GM23338 (cell line): ENCODE data around the gene ARL15. TPM values are rescaled to one million over a fixed set of nuclear protein-coding genes. Genes with fewer than 3 reads are reported as not detected.

Experiments used
- ATAC-seq: fragments of 200-7000 bp; cut with Tn5 transposase; 3 replicates; pipeline ENCODE4 v1.9.1; 2020
- DNase-seq: peaks from one replicate; pipeline ENCODE4 v3.0.0-alpha.2; 2015; ENCODE audit warnings: low spot score
- H2AFZ ChIP-seq: fragments of 200-600 bp; sonication (generic); 2 replicates; pipeline ENCODE4 v1.8.0; 2016; ENCODE audit warnings: antibody characterized with exemption, mild to moderate bottlenecking, moderate library complexity
- H3F3A ChIP-seq: fragments of 200-600 bp; sonication (generic); replicated peaks from 2 replicates; pipeline ENCODE4 v1.8.0; 2017; ENCODE audit warnings: antibody characterized with exemption, mixed run types, low read depth
- H3K27ac ChIP-seq: fragments of 200-600 bp; sonication (generic); 2 replicates; pipeline ENCODE4 v1.6.1; 2016; ENCODE audit warnings: low read depth
- H3K27me3 ChIP-seq: fragments of 200-600 bp; sonication (generic); 2 replicates; pipeline ENCODE4 v1.8.0; 2016; ENCODE audit warnings: mild to moderate bottlenecking, mixed run types, moderate library complexity; ENCODE audit not compliant: insufficient read depth
- H3K36me3 ChIP-seq: fragments of 200-600 bp; sonication (generic); 2 replicates; pipeline ENCODE4 v1.8.0; 2016; ENCODE audit warnings: mild to moderate bottlenecking; ENCODE audit not compliant: insufficient read depth
- H3K4me1 ChIP-seq: fragments of 200-600 bp; sonication (generic); 2 replicates; pipeline ENCODE4 v1.8.0; 2016; ENCODE audit warnings: mild to moderate bottlenecking, moderate library complexity; ENCODE audit not compliant: insufficient read depth
- H3K4me2 ChIP-seq: fragments of 200-600 bp; sonication (generic); 2 replicates; pipeline ENCODE4 v1.7.1; 2017; ENCODE audit warnings: mixed run types
- H3K4me3 ChIP-seq: fragments of 200-600 bp; sonication (generic); 2 replicates; pipeline ENCODE4 v1.6.1; 2016; ENCODE audit warnings: mixed run types
- H3K79me2 ChIP-seq: fragments of 200-600 bp; sonication (generic); replicated peaks from 2 replicates; pipeline ENCODE4 v1.8.0; 2017; ENCODE audit warnings: mild to moderate bottlenecking; ENCODE audit not compliant: insufficient read depth
- H3K9me2 ChIP-seq: fragments of 200-600 bp; sonication (generic); 2 replicates; pipeline ENCODE4 v1.8.0; 2017; ENCODE audit not compliant: insufficient read depth
- H4K20me1 ChIP-seq: fragments of 200-600 bp; sonication (generic); replicated peaks from 2 replicates; pipeline ENCODE4 v1.8.0; 2017; ENCODE audit warnings: mild to moderate bottlenecking; ENCODE audit not compliant: insufficient read depth
- H3K27ac Mint-ChIP-seq: 2 replicates; pipeline ENCODE4 v1.8.0; 2020; ENCODE audit warnings: inconsistent platforms, mild to moderate bottlenecking, moderate library complexity, mixed read lengths
- H3K27me3 Mint-ChIP-seq: 3 replicates; pipeline ENCODE4 v1.8.0; 2022; ENCODE audit warnings: low read depth, mild to moderate bottlenecking, moderate library complexity, mixed read lengths, inconsistent platforms; ENCODE audit not compliant: insufficient read depth, poor library complexity
- H3K36me3 Mint-ChIP-seq: 3 replicates; pipeline ENCODE4 v1.8.0; 2021; ENCODE audit warnings: low read depth, mild to moderate bottlenecking, inconsistent platforms, moderate library complexity, mixed read lengths
- H3K4me1 Mint-ChIP-seq: 3 replicates; pipeline ENCODE4 v1.8.0; 2020; ENCODE audit warnings: mild to moderate bottlenecking, inconsistent platforms, mixed read lengths
- H3K4me3 Mint-ChIP-seq: 3 replicates; pipeline ENCODE4 v1.8.0; 2021; ENCODE audit warnings: moderate library complexity, mild to moderate bottlenecking, inconsistent platforms, mixed read lengths
- H3K9me3 Mint-ChIP-seq: 3 replicates; pipeline ENCODE4 v1.8.0; 2020; ENCODE audit warnings: moderate library complexity, mild to moderate bottlenecking, inconsistent platforms, mixed read lengths
- CREB1 ChIP-seq: fragments of 250-450 bp; sonication (Bioruptor Pico); IDR thresholded peaks from 2 replicates; pipeline ENCODE4 v1.5.0; 2020; ENCODE audit warnings: low read depth, mild to moderate bottlenecking, moderate library complexity
- EZH2 ChIP-seq: fragments of 200-600 bp; sonication (generic); IDR thresholded peaks from one replicate; pipeline ENCODE4 v1.8.0; 2017; ENCODE audit warnings: antibody characterized with exemption, mild to moderate bottlenecking, low read depth; ENCODE audit not compliant: unreplicated experiment
- EZH2phosphoT487 ChIP-seq: fragments of 200-600 bp; sonication (generic); IDR thresholded peaks from one replicate; pipeline ENCODE4 v1.8.1; 2018; ENCODE audit warnings: antibody characterized with exemption; ENCODE audit not compliant: unreplicated experiment
- JUNB ChIP-seq: IDR thresholded peaks from one replicate; pipeline ENCODE4 v1.6.1; 2016; ENCODE audit warnings: antibody characterized with exemption; ENCODE audit not compliant: unreplicated experiment
- NANOG ChIP-seq: IDR thresholded peaks from 2 replicates; pipeline ENCODE4 v1.6.1; 2016; ENCODE audit warnings: antibody characterized with exemption, borderline replicate concordance
- POLR2AphosphoS5 ChIP-seq: IDR thresholded peaks from 2 replicates; pipeline ENCODE4 v1.6.1; 2016; ENCODE audit warnings: antibody characterized with exemption, low read depth
- STAT1 ChIP-seq: IDR thresholded peaks from one replicate; pipeline ENCODE4 v1.6.1; 2016; ENCODE audit warnings: antibody characterized with exemption; ENCODE audit not compliant: unreplicated experiment
- ZNF114 ChIP-seq: fragments of 250-450 bp; sonication (Bioruptor Pico); IDR thresholded peaks from 2 replicates; pipeline ENCODE4 v1.5.0; 2020; ENCODE audit warnings: mild to moderate bottlenecking, moderate library complexity
- ZNF331 ChIP-seq: fragments of 250-450 bp; sonication (Bioruptor Pico); IDR thresholded peaks from 2 replicates; pipeline ENCODE4 v1.5.0; 2020; ENCODE audit warnings: low read depth, mild to moderate bottlenecking, moderate library complexity
- polyA plus RNA-seq: library from polyadenylated mRNA; unstranded; fragments of >200 nt; fragmentation: Nextera tagmentation; extraction: Ambion mirVana; gene quantifications from 2 replicates; pipeline ENCODE4 v1.2.1, GENCODE V29; 2016
- total RNA-seq: library from RNA; depleted of rRNA; stranded (reverse); fragments of >200 nt; shearing (Covaris generic); gene quantifications from 2 replicates; pipeline ENCODE4 v1.2.3, GENCODE V29; 2014
- TF ChIP-seq, protein P1 (sequence below): fragments of 250-450 bp; sonication (Bioruptor Pico); IDR thresholded peaks from 2 replicates; pipeline ENCODE4 v1.5.0; 2020; ENCODE audit warnings: mild to moderate bottlenecking, moderate library complexity
- TF ChIP-seq, protein P2 (sequence below): IDR thresholded peaks from one replicate; pipeline ENCODE4 v1.6.1; 2018; ENCODE audit warnings: antibody characterized with exemption; ENCODE audit not compliant: unreplicated experiment
- TF ChIP-seq, protein P3 (sequence below): IDR thresholded peaks from 2 replicates; pipeline ENCODE4 v1.6.1; 2016; ENCODE audit warnings: antibody characterized with exemption
- TF ChIP-seq, protein P4 (sequence below), 2 experiments: fragments of 200-600 bp in 1 of 2; sonication (generic) in 1 of 2; conservative IDR thresholded peaks; 2 replicates each; pipeline versions ENCODE4 v1.5.1 to v1.6.1; 2016 to 2017; ENCODE audit warnings: antibody characterized with exemption in 2 of 2, low read depth in 2 of 2, mild to moderate bottlenecking in 2 of 2, moderate library complexity in 1 of 2

ARL15 gene
- total and polyA plus RNA-seq, 2 experiments from 2014 or later, result 13.0 to 54.0 TPM

DNA sequence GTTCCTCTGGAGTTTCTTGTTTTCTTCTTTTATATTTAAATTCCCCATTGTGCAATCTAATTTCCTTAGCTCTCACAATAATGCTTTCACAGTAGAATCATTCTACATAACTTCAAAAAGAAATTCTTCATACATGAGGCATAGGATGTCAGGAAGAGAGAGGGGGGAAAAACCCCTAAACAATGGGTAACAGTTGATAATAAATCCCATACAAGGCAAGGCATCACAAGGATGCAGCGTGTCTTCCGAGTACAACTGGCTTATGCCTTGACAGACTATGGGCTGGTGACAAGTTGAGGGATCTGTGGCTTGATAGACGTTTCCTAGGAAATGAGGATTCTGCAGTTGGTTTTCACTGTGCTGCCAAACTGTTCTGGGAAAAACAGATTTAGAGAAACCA is 247.4 kb downstream of the ARL15 start:
- H3K9me3 Mint-ChIP-seq, result no peaks in the 10 kb centered on the region
- DNase-seq, result no peak
- Histone ChIP-seq H3K4me3 (no peak overlapping the region), H3K4me1 (peaks cover 12% of the 10 kb centered on the region), H3K79me2 (no peaks in the 10 kb centered on the region), H3K36me3 (no peaks in the 10 kb centered on the region), H3K27me3 (no peaks in the 10 kb centered on the region), H4K20me1 (no peaks in the 10 kb centered on the region), H3K4me2 (no peak overlapping the region), H3K27ac (no peak overlapping the region), H2AFZ (no peak overlapping the region), H3K9me2 (no peaks in the 10 kb centered on the region), H3F3A (no peaks in the 10 kb centered on the region)
- H3K4me3 Mint-ChIP-seq, result no peak overlapping the region
- ATAC-seq, result no peak
- H3K27ac Mint-ChIP-seq, result 0 out of 2 replicates have a peak overlapping the region, but pooled peaks have one; percentile 45
- H3K4me1 Mint-ChIP-seq, result peaks cover 26% of the 10 kb centered on the region; the same call in 2 of the 3 replicates
- TF ChIP-seq ZNF331 (CRISPR knock-in tag), result no peak
- no peak for TF ChIP-seq POLR2AphosphoS5
- TF ChIP-seq, protein P1, sequence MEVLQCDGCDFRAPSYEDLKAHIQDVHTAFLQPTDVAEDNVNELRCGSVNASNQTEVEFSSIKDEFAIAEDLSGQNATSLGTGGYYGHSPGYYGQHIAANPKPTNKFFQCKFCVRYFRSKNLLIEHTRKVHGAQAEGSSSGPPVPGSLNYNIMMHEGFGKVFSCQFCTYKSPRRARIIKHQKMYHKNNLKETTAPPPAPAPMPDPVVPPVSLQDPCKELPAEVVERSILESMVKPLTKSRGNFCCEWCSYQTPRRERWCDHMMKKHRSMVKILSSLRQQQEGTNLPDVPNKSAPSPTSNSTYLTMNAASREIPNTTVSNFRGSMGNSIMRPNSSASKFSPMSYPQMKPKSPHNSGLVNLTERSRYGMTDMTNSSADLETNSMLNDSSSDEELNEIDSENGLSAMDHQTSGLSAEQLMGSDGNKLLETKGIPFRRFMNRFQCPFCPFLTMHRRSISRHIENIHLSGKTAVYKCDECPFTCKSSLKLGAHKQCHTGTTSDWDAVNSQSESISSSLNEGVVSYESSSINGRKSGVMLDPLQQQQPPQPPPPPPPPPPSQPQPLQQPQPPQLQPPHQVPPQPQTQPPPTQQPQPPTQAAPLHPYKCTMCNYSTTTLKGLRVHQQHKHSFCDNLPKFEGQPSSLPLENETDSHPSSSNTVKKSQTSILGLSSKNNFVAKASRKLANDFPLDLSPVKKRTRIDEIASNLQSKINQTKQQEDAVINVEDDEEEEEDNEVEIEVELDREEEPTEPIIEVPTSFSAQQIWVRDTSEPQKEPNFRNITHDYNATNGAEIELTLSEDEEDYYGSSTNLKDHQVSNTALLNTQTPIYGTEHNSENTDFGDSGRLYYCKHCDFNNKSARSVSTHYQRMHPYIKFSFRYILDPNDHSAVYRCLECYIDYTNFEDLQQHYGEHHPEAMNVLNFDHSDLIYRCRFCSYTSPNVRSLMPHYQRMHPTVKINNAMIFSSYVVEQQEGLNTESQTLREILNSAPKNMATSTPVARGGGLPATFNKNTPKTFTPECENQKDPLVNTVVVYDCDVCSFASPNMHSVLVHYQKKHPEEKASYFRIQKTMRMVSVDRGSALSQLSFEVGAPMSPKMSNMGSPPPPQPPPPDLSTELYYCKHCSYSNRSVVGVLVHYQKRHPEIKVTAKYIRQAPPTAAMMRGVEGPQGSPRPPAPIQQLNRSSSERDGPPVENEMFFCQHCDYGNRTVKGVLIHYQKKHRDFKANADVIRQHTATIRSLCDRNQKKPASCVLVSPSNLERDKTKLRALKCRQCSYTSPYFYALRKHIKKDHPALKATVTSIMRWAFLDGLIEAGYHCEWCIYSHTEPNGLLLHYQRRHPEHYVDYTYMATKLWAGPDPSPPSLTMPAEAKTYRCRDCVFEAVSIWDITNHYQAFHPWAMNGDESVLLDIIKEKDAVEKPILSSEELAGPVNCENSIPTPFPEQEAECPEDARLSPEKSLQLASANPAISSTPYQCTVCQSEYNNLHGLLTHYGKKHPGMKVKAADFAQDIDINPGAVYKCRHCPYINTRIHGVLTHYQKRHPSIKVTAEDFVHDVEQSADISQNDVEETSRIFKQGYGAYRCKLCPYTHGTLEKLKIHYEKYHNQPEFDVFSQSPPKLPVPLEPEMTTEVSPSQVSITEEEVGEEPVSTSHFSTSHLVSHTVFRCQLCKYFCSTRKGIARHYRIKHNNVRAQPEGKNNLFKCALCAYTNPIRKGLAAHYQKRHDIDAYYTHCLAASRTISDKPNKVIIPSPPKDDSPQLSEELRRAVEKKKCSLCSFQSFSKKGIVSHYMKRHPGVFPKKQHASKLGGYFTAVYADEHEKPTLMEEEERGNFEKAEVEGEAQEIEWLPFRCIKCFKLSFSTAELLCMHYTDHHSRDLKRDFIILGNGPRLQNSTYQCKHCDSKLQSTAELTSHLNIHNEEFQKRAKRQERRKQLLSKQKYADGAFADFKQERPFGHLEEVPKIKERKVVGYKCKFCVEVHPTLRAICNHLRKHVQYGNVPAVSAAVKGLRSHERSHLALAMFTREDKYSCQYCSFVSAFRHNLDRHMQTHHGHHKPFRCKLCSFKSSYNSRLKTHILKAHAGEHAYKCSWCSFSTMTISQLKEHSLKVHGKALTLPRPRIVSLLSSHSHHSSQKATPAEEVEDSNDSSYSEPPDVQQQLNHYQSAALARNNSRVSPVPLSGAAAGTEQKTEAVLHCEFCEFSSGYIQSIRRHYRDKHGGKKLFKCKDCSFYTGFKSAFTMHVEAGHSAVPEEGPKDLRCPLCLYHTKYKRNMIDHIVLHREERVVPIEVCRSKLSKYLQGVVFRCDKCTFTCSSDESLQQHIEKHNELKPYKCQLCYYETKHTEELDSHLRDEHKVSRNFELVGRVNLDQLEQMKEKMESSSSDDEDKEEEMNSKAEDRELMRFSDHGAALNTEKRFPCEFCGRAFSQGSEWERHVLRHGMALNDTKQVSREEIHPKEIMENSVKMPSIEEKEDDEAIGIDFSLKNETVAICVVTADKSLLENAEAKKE, result no peak
- TF ChIP-seq, protein P2, sequence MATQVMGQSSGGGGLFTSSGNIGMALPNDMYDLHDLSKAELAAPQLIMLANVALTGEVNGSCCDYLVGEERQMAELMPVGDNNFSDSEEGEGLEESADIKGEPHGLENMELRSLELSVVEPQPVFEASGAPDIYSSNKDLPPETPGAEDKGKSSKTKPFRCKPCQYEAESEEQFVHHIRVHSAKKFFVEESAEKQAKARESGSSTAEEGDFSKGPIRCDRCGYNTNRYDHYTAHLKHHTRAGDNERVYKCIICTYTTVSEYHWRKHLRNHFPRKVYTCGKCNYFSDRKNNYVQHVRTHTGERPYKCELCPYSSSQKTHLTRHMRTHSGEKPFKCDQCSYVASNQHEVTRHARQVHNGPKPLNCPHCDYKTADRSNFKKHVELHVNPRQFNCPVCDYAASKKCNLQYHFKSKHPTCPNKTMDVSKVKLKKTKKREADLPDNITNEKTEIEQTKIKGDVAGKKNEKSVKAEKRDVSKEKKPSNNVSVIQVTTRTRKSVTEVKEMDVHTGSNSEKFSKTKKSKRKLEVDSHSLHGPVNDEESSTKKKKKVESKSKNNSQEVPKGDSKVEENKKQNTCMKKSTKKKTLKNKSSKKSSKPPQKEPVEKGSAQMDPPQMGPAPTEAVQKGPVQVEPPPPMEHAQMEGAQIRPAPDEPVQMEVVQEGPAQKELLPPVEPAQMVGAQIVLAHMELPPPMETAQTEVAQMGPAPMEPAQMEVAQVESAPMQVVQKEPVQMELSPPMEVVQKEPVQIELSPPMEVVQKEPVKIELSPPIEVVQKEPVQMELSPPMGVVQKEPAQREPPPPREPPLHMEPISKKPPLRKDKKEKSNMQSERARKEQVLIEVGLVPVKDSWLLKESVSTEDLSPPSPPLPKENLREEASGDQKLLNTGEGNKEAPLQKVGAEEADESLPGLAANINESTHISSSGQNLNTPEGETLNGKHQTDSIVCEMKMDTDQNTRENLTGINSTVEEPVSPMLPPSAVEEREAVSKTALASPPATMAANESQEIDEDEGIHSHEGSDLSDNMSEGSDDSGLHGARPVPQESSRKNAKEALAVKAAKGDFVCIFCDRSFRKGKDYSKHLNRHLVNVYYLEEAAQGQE, result no peak
- TF ChIP-seq EZH2, result no peak
- TF ChIP-seq CREB1 (CRISPR knock-in tag), result no peak
- no peak for TF ChIP-seq STAT1
- no peak for TF ChIP-seq JUNB
- TF ChIP-seq, protein P3, sequence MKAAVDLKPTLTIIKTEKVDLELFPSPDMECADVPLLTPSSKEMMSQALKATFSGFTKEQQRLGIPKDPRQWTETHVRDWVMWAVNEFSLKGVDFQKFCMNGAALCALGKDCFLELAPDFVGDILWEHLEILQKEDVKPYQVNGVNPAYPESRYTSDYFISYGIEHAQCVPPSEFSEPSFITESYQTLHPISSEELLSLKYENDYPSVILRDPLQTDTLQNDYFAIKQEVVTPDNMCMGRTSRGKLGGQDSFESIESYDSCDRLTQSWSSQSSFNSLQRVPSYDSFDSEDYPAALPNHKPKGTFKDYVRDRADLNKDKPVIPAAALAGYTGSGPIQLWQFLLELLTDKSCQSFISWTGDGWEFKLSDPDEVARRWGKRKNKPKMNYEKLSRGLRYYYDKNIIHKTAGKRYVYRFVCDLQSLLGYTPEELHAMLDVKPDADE, result no peak
- TF ChIP-seq NANOG, result no peak
- TF ChIP-seq, protein P4, sequence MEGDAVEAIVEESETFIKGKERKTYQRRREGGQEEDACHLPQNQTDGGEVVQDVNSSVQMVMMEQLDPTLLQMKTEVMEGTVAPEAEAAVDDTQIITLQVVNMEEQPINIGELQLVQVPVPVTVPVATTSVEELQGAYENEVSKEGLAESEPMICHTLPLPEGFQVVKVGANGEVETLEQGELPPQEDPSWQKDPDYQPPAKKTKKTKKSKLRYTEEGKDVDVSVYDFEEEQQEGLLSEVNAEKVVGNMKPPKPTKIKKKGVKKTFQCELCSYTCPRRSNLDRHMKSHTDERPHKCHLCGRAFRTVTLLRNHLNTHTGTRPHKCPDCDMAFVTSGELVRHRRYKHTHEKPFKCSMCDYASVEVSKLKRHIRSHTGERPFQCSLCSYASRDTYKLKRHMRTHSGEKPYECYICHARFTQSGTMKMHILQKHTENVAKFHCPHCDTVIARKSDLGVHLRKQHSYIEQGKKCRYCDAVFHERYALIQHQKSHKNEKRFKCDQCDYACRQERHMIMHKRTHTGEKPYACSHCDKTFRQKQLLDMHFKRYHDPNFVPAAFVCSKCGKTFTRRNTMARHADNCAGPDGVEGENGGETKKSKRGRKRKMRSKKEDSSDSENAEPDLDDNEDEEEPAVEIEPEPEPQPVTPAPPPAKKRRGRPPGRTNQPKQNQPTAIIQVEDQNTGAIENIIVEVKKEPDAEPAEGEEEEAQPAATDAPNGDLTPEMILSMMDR (conservative IDR thresholded peaks at IDR 0.05; ENCODE audit: low read depth in 2 of 2), result no peak
- TF ChIP-seq ZNF114 (CRISPR knock-in tag), result no peak
- no peak for TF ChIP-seq EZH2phosphoT487
- H3K36me3 Mint-ChIP-seq, result peaks cover 15% of the 10 kb centered on the region
- peaks cover 2% of the 10 kb centered on the region for H3K27me3 Mint-ChIP-seq
